ENCODE data around the gene INMT. TPM values are rescaled to one million over a fixed set of nuclear protein-coding genes. Genes with fewer than 3 reads are reported as not detected.

INMT gene
- total and polyA plus RNA-seq, 3 experiments from 2014 or later: 0.08 to 0.18 TPM; not detected in 1

DNA sequence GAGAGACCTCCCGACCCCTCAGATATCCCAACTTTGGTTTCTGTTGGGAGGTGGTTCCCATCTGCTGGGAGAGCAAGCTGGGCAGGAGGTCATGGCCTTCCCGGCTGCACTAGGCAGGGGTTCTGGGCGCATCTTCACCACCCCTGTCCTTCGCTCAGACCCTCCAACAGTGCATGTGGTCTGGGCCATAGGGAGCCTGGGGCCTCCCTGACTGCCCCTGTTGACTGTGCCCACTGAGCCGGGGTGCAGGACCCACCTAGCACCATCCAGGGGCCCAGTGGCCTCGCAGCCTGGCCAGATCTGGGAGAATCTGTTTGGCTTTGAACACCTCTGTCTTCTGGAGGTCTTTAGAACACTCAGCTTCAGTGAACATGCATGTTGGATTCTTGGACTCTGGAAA, 18.7 kb upstream of the INMT start:
- Mint-ChIP-seq H3K4me1 (peaks cover 27 to 41% (median 40%) of the 10 kb centered on the region in 3 donors), H3K27ac (no peak overlapping the region), H3K9me3 (no peaks in the 10 kb centered on the region), H3K4me3 (no peak overlapping the region), H3K27me3 (no peaks in the 10 kb centered on the region), H3K36me3 (peaks cover 0 to 6% (median 2%) of the 10 kb centered on the region in 3 donors)
- ChIA-PET POLR2A (no interaction called here), CTCF (no interaction called here)
- no peaks in the 10 kb centered on the region for H3K27me3 ChIP-seq (ENCODE audit: insufficient read depth, low read length, poor library complexity, severe bottlenecking)
- no peak overlapping the region for H3K4me3 ChIP-seq (ENCODE audit: low read length)
- no peak for DNase-seq
- no peak overlapping the region for H3K27ac ChIP-seq (ENCODE audit: low read depth, low read length)
- H3K4me1 ChIP-seq (ENCODE audit: insufficient read depth, low read length): peaks cover 36% of the 10 kb centered on the region
- H3K36me3 ChIP-seq (ENCODE audit: insufficient read depth, low read length): no peaks in the 10 kb centered on the region
- H3K9me3 ChIP-seq (ENCODE audit: low read length): no peaks in the 10 kb centered on the region

DNA sequence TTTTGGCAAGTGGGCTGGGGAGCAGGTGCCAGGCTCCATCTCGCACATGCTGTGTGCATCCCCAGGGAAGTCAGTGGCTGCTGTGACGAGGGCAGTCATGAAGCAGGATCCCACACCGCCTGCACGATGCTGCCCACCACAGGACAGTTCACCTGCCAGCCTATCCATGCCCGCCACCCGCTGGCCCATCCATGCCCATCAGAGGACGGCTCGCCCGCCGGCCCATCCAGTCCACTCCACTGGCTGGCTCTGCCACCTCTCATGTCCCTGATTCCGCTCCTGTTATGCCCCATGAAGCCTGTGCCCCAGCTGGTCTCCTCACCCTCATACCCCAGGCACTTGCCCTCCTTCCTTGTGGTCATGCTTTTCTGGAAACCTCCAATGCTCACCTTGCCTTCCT, 18.2 kb upstream of the INMT start:
- H3K27ac Mint-ChIP-seq: no peak overlapping the region
- H3K27ac ChIP-seq (ENCODE audit: low read depth, low read length): no peak overlapping the region
- H3K36me3 ChIP-seq (ENCODE audit: insufficient read depth, low read length): no peaks in the 10 kb centered on the region
- H3K9me3 Mint-ChIP-seq: no peaks in the 10 kb centered on the region
- peaks cover 27 to 41% (median 40%) of the 10 kb centered on the region in 3 donors for H3K4me1 Mint-ChIP-seq
- no peaks in the 10 kb centered on the region for H3K9me3 ChIP-seq (ENCODE audit: low read length)
- ChIA-PET CTCF (no interaction called here), POLR2A (no interaction called here)
- H3K36me3 Mint-ChIP-seq: peaks cover 0 to 6% (median 1%) of the 10 kb centered on the region in 3 donors
- no peak overlapping the region for H3K4me3 ChIP-seq (ENCODE audit: low read length)
- H3K4me1 ChIP-seq (ENCODE audit: insufficient read depth, low read length): peaks cover 36% of the 10 kb centered on the region
- no peak for DNase-seq
- no peak overlapping the region for H3K4me3 Mint-ChIP-seq
- no peaks in the 10 kb centered on the region for H3K27me3 Mint-ChIP-seq
- no peaks in the 10 kb centered on the region for H3K27me3 ChIP-seq (ENCODE audit: insufficient read depth, low read length, poor library complexity, severe bottlenecking)

- Mint-ChIP-seq H3K27ac (peak overlapping the region in 1 of 8 donors; percentile 29), H3K9me3 (no peaks in the 10 kb centered on the region), H3K36me3 (peaks cover 0 to 6% (median 0%) of the 10 kb centered on the region in 3 donors), H3K4me1 (peaks cover 27 to 42% (median 42%) of the 10 kb centered on the region in 3 donors), H3K27me3 (no peaks in the 10 kb centered on the region), H3K4me3 (no peak overlapping the region)
- ChIA-PET CTCF (interaction anchor here (9.2 kb wide), 1 partner anchor 7 kb away, joined by 168 read pairs; no protein-coding TSS in a partner anchor), POLR2A (no interaction called here)
- DNase-seq: no peak
- Histone ChIP-seq H3K4me1 (ENCODE audit: insufficient read depth, low read length) (peaks cover 42% of the 10 kb centered on the region), H3K4me3 (ENCODE audit: low read length) (no peak overlapping the region), H3K36me3 (ENCODE audit: insufficient read depth, low read length) (no peaks in the 10 kb centered on the region), H3K27ac (ENCODE audit: low read depth, low read length) (no peak overlapping the region), H3K27me3 (ENCODE audit: insufficient read depth, low read length, poor library complexity, severe bottlenecking) (no peaks in the 10 kb centered on the region), H3K9me3 (ENCODE audit: low read length) (no peaks in the 10 kb centered on the region)
Observed at GRCh38 chr7:30734497-30734896, 17.4 kb upstream of the INMT start.

DNA sequence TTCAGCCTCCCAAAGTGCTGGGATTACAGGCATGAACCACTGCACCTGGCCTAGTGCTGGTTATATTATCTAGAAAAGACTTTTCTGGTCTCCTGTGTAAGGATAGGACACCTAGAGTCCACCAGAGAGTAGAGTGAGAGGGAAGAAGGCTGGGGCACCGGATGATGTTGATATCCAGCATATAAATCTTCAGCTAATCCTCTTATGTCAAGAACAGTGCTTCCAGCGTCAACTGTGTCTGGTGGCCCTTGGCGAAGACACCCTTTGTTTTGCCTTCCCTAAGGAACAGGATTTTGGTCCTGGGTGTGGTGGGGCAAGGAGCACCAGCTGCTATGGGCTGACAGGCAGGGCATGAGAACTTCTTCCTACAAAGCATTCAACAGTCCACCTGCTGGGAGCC, 16.3 kb upstream of the INMT start:
- Mint-ChIP-seq H3K9me3 (no peaks in the 10 kb centered on the region), H3K27me3 (no peaks in the 10 kb centered on the region), H3K36me3 (peaks cover 0 to 6% (median 0%) of the 10 kb centered on the region in 3 donors), H3K4me1 (peaks cover 32 to 43% (median 40%) of the 10 kb centered on the region in 3 donors), H3K4me3 (no peak overlapping the region), H3K27ac (no peak overlapping the region)
- ChIA-PET POLR2A (no interaction called here), CTCF (interaction anchor here (1.4 to 9.2 kb wide), 3 partner anchors 8 to 53 kb away, joined by 3 to 168 read pairs (median 4); partner anchors contain the start of gene CRHR2)
- no peaks in the 10 kb centered on the region for H3K27me3 ChIP-seq (ENCODE audit: insufficient read depth, low read length, poor library complexity, severe bottlenecking)
- peaks cover 46% of the 10 kb centered on the region for H3K4me1 ChIP-seq (ENCODE audit: insufficient read depth, low read length)
- no peaks in the 10 kb centered on the region for H3K9me3 ChIP-seq (ENCODE audit: low read length)
- DNase-seq: no peak
- H3K4me3 ChIP-seq (ENCODE audit: low read length): no peak overlapping the region
- no peaks in the 10 kb centered on the region for H3K36me3 ChIP-seq (ENCODE audit: insufficient read depth, low read length)
- no peak overlapping the region for H3K27ac ChIP-seq (ENCODE audit: low read depth, low read length)

GRCh38 chr7:30736291-30736690, 15.6 kb upstream of the INMT start:
- Mint-ChIP-seq H3K4me1 (peaks cover 30 to 45% (median 39%) of the 10 kb centered on the region in 3 donors), H3K9me3 (no peaks in the 10 kb centered on the region), H3K27me3 (no peaks in the 10 kb centered on the region), H3K36me3 (peaks cover 0 to 6% (median 0%) of the 10 kb centered on the region in 3 donors), H3K4me3 (no peak overlapping the region), H3K27ac (peak overlapping the region in 1 of 8 donors; percentile 82)
- Histone ChIP-seq H3K9me3 (ENCODE audit: low read length) (no peaks in the 10 kb centered on the region), H3K27me3 (ENCODE audit: insufficient read depth, low read length, poor library complexity, severe bottlenecking) (no peaks in the 10 kb centered on the region), H3K27ac (ENCODE audit: low read depth, low read length) (no peak overlapping the region), H3K4me1 (ENCODE audit: insufficient read depth, low read length) (peaks cover 45% of the 10 kb centered on the region), H3K4me3 (ENCODE audit: low read length) (no peak overlapping the region), H3K36me3 (ENCODE audit: insufficient read depth, low read length) (no peaks in the 10 kb centered on the region)
- DNase-seq: no peak
- ChIA-PET POLR2A (no interaction called here), CTCF (interaction anchor here (1.4 to 9.2 kb wide), 3 partner anchors 9 to 54 kb away, joined by 3 to 168 read pairs (median 4); partner anchors contain the start of gene CRHR2)

- Histone ChIP-seq H3K27me3 (ENCODE audit: insufficient read depth, low read length, poor library complexity, severe bottlenecking) (no peaks in the 10 kb centered on the region), H3K4me3 (ENCODE audit: low read length) (peak overlapping the region; percentile 22), H3K27ac (ENCODE audit: low read depth, low read length) (no peak overlapping the region), H3K4me1 (ENCODE audit: insufficient read depth, low read length) (peaks cover 39% of the 10 kb centered on the region), H3K36me3 (ENCODE audit: insufficient read depth, low read length) (no peaks in the 10 kb centered on the region), H3K9me3 (ENCODE audit: low read length) (no peaks in the 10 kb centered on the region)
- peak overlapping the region in 6 of 7 donors; percentile 42 to 76 (median 68) for H3K4me3 Mint-ChIP-seq
- peaks cover 0 to 6% (median 0%) of the 10 kb centered on the region in 3 donors for H3K36me3 Mint-ChIP-seq
- peaks cover 0 to 2% of the 10 kb centered on the region in 2 donors for H3K27me3 Mint-ChIP-seq
- H3K9me3 Mint-ChIP-seq: no peaks in the 10 kb centered on the region
- H3K4me1 Mint-ChIP-seq: peaks cover 29 to 44% (median 36%) of the 10 kb centered on the region in 3 donors
- ChIA-PET CTCF (interaction anchor here (0.8 to 9.2 kb wide), 10 partner anchors 11 to 233 kb away, joined by 3 to 168 read pairs (median 10); partner anchors contain the start of gene CRHR2), POLR2A (interaction anchor here (0.6 to 3.8 kb wide), 3 partner anchors 11 to 144 kb away, joined by 3 to 26 read pairs (median 3); no protein-coding TSS in a partner anchor)
- peak in 2 of 5 donors; percentile 15 to 26 for DNase-seq
- H3K27ac Mint-ChIP-seq: peak overlapping the region; percentile 76 to 97 (median 96)
Observed at GRCh38 chr7:30738026-30738915, 13.7 kb upstream of the INMT start.

DNA sequence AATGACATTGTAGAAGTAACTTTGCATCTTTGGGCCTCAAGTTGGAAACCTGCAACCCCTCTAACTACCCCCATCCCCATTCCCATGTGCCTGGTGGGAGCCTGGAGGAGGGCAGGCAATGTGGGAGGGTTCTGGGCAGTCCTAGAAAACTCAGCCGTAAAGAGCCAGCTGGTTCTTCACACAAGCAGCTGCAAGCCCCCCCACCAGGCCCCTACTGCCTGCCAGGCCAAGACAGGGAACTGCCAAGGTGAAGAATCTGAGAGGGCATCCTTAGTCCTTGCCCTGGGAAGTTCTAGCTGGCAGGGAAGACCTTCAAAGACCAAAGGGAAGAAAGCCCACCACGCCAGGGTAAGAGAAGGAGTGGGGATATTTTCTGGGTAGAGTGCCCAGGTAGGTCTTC, 12.2 kb upstream of the INMT start:
- Histone ChIP-seq H3K27me3 (ENCODE audit: insufficient read depth, low read length, poor library complexity, severe bottlenecking) (no peaks in the 10 kb centered on the region), H3K4me1 (ENCODE audit: insufficient read depth, low read length) (peaks cover 46% of the 10 kb centered on the region), H3K36me3 (ENCODE audit: insufficient read depth, low read length) (no peaks in the 10 kb centered on the region), H3K9me3 (ENCODE audit: low read length) (no peaks in the 10 kb centered on the region), H3K4me3 (ENCODE audit: low read length) (no peak overlapping the region), H3K27ac (ENCODE audit: low read depth, low read length) (no peak overlapping the region)
- peaks cover 41 to 58% (median 42%) of the 10 kb centered on the region in 3 donors for H3K4me1 Mint-ChIP-seq
- POLR2A ChIA-PET: interaction anchor here (0.8 to 3.8 kb wide), 2 partner anchors 13 to 17 kb away, joined by 3 to 26 read pairs; no protein-coding TSS in a partner anchor
- no peak for DNase-seq
- CTCF ChIA-PET: interaction anchor here (0.7 to 9.2 kb wide), 36 partner anchors 10 to 259 kb away, joined by 3 to 168 read pairs (median 4); partner anchors contain the start of genes CRHR2, GARS1 and INMT
- peak overlapping the region in 1 of 7 donors; percentile 52 for H3K4me3 Mint-ChIP-seq
- H3K27me3 Mint-ChIP-seq: peaks cover 0 to 3% of the 10 kb centered on the region in 2 donors
- peaks cover 0 to 5% (median 0%) of the 10 kb centered on the region in 3 donors for H3K36me3 Mint-ChIP-seq
- H3K27ac Mint-ChIP-seq: peak overlapping the region in 3 of 8 donors; percentile 50 to 97 (median 92)
- no peaks in the 10 kb centered on the region for H3K9me3 Mint-ChIP-seq

Data from CD8-positive, alpha-beta memory T cell (primary cell).